Measurements from ENCODE around the gene CNST. TPM values are rescaled to one million over a fixed set of nuclear protein-coding genes. Genes with fewer than 3 reads are reported as not detected.

CNST gene
- total and polyA plus RNA-seq, 2 of the 13 experiments (the other 11 are each of a cell fraction or from before 2014, with no cell fraction given): 6.3 to 12.4 TPM

DNA sequence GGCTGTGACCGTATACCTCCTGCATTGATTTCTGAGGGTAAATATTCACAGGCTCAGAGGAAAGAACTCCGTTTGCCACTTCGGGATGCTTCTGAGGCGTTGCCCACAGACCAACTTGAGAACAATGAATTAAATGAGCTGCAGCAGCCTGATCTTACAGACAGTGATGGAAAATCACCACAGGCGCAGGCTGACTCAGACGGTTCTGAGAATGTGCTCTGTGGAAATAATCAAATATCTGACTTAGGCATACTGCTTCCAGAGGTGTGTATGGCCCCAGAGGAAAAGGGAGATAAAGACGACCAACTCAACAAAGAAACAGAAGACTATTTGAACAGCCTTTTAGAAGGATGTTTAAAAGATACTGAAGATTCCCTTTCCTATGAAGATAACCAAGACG, 81.3 kb downstream of the CNST start (continued):
- TF ChIP-seq NR2F2 (IDR thresholded peaks at IDR 0.05; ENCODE audit: borderline replicate concordance, low read depth): no peak
- TF ChIP-seq POGZ (CRISPR knock-in tag; IDR thresholded peaks at IDR 0.05): no peak
- TF ChIP-seq CCDC6 (CRISPR knock-in tag; IDR thresholded peaks at IDR 0.05): no peak
- TF ChIP-seq NFIC (IDR thresholded peaks at IDR 0.05; ENCODE audit: low read length): no peak
- no peak for TF ChIP-seq ZNF432 (CRISPR knock-in tag; IDR thresholded peaks at IDR 0.05; ENCODE audit: borderline replicate concordance)
- TF ChIP-seq ZNF781 (CRISPR knock-in tag; IDR thresholded peaks at IDR 0.05; ENCODE audit: borderline replicate concordance, not compliant biosample characterization): no peak
- TF ChIP-seq, protein P1, sequence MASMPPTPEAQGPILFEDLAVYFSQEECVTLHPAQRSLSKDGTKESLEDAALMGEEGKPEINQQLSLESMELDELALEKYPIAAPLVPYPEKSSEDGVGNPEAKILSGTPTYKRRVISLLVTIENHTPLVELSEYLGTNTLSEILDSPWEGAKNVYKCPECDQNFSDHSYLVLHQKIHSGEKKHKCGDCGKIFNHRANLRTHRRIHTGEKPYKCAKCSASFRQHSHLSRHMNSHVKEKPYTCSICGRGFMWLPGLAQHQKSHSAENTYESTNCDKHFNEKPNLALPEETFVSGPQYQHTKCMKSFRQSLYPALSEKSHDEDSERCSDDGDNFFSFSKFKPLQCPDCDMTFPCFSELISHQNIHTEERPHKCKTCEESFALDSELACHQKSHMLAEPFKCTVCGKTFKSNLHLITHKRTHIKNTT (CRISPR knock-in tag; IDR thresholded peaks at IDR 0.05): no peak
- TF ChIP-seq SMC3 (IDR thresholded peaks at IDR 0.05; ENCODE audit: low read length): no peak
- no peak for TF ChIP-seq ZNF232 (CRISPR knock-in tag; IDR thresholded peaks at IDR 0.05; ENCODE audit: borderline replicate concordance)
- no peak for TF ChIP-seq MBD4 (IDR thresholded peaks at IDR 0.05; ENCODE audit: borderline replicate concordance, low read length)
- TF ChIP-seq NFE2L2 (IDR thresholded peaks at IDR 0.05; ENCODE audit: low read length): no peak

DNA sequence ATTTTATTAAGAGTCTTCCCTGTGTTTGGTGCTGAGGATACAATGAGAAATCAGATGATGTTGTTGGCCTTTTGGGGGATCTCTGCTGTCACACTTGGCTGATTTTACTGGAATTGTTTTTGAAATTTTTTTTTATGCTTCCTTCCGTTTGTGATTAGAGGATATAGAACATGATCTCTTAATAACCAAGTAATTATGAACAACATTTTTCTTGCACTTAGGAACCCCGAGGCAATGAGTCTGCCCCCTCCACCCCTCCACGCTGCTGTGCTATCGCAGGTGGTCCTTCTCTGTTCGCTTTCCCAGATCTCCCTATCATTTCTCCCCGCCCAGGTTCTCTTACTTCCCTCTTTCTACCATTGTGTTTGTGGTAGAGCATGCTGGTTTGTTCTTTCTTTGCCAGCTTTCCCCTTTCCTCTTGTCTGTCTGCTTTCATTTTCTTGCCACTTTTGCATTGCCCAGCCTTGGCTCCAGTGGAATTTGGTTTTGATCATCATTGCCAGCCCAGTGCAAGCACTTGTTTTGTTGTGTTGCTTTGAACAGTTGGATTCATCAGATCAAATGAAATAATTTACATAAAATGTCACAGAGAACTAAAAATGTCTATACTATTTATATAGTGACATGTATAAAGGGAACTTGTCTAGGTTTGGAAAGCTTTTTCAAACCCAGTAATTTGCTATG, 84.9 kb downstream of the CNST start:
- intact Hi-C loops (cut with micrococcal nuclease; ENCODE audit: unreplicated experiment) (no loop called here), in situ Hi-C loops (cut with HindIII; ENCODE audit: extremely low pct_ligation_motif_present, low pct_unique_long_range_greater_than_20kb) (no loop called here)
- H3K4me2 ChIP-seq (ENCODE audit: low read depth, low read length): no peak overlapping the region
- no peaks in the 10 kb centered on the region for H3K27me3 ChIP-seq (ENCODE audit: control insufficient read depth in 1 of 2, insufficient read depth in 2 of 2, low read length in 2 of 2)
- POLR2A ChIA-PET: no interaction called here
- H4K20me1 ChIP-seq (ENCODE audit: insufficient read depth, low read length): no peaks in the 10 kb centered on the region
- peaks cover 6 to 36% of the 10 kb centered on the region in 2 experiments for H3K36me3 ChIP-seq (replicated peaks in 1 of 2; ENCODE audit: control insufficient read depth in 1 of 2, insufficient read depth in 2 of 2, low read length in 2 of 2)
- no peak overlapping the region for H2AFZ ChIP-seq (ENCODE audit: low read length)
- DNase-seq (ENCODE audit: low spot score) (no peak), FAIRE-seq (no peak), ATAC-seq (no peak)
- no peaks in the 10 kb centered on the region for H3K9me3 ChIP-seq (ENCODE audit: low read length)
- TF ChIP-seq XRCC5 (optimal IDR thresholded peaks at IDR 0.05; ENCODE audit: low read length): no peak
- H3K27ac ChIP-seq (ENCODE audit: extremely low read length, insufficient read depth, low read length): no peak overlapping the region
- no peaks in the 10 kb centered on the region for H3K79me2 ChIP-seq (ENCODE audit: insufficient read depth, low read length)
- H3K4me1 ChIP-seq (ENCODE audit: insufficient read depth, low read length): no peaks in the 10 kb centered on the region
- no peak overlapping the region for H3K4me3 ChIP-seq (replicated peaks in 1 of 3; ENCODE audit: insufficient read depth in 1 of 3, low read depth in 2 of 3, low read length in 3 of 3)
- CTCF ChIA-PET (ENCODE audit: low intra/inter-chr PET ratio, low total read pairs): no interaction called here
- BruUV-seq (replicated peaks): no TSS peak
- WGBS (ENCODE audit: low lambda C conversion rate): 97% methylated on average over 6 of the region's 6 CpGs
- no peak overlapping the region for H3K9ac ChIP-seq (ENCODE audit: insufficient read depth, low read depth, low read length)

Data from HepG2 (cell line).